GM23338 (cell line): Measurements from ENCODE around the gene EMX1. TPM values are rescaled to one million over a fixed set of nuclear protein-coding genes. Genes with fewer than 3 reads are reported as not detected.

ENCODE experiments used
- ATAC-seq: fragments of 200-7000 bp; cut with Tn5 transposase; 3 replicates; pipeline ENCODE4 v1.9.1; 2020
- DNase-seq: peaks from one replicate; pipeline ENCODE4 v3.0.0-alpha.2; 2015; ENCODE audit warnings: low spot score
- H2AFZ ChIP-seq: fragments of 200-600 bp; sonication (generic); 2 replicates; pipeline ENCODE4 v1.8.0; 2016; ENCODE audit warnings: antibody characterized with exemption, mild to moderate bottlenecking, moderate library complexity
- H3F3A ChIP-seq: fragments of 200-600 bp; sonication (generic); replicated peaks from 2 replicates; pipeline ENCODE4 v1.8.0; 2017; ENCODE audit warnings: antibody characterized with exemption, mixed run types, low read depth
- H3K27ac ChIP-seq: fragments of 200-600 bp; sonication (generic); 2 replicates; pipeline ENCODE4 v1.6.1; 2016; ENCODE audit warnings: low read depth
- H3K27me3 ChIP-seq: fragments of 200-600 bp; sonication (generic); 2 replicates; pipeline ENCODE4 v1.8.0; 2016; ENCODE audit warnings: mild to moderate bottlenecking, mixed run types, moderate library complexity; ENCODE audit not compliant: insufficient read depth
- H3K36me3 ChIP-seq: fragments of 200-600 bp; sonication (generic); 2 replicates; pipeline ENCODE4 v1.8.0; 2016; ENCODE audit warnings: mild to moderate bottlenecking; ENCODE audit not compliant: insufficient read depth
- H3K4me1 ChIP-seq: fragments of 200-600 bp; sonication (generic); 2 replicates; pipeline ENCODE4 v1.8.0; 2016; ENCODE audit warnings: mild to moderate bottlenecking, moderate library complexity; ENCODE audit not compliant: insufficient read depth
- H3K4me2 ChIP-seq: fragments of 200-600 bp; sonication (generic); 2 replicates; pipeline ENCODE4 v1.7.1; 2017; ENCODE audit warnings: mixed run types
- H3K4me3 ChIP-seq: fragments of 200-600 bp; sonication (generic); 2 replicates; pipeline ENCODE4 v1.6.1; 2016; ENCODE audit warnings: mixed run types
- H3K79me2 ChIP-seq: fragments of 200-600 bp; sonication (generic); replicated peaks from 2 replicates; pipeline ENCODE4 v1.8.0; 2017; ENCODE audit warnings: mild to moderate bottlenecking; ENCODE audit not compliant: insufficient read depth
- H3K9me2 ChIP-seq: fragments of 200-600 bp; sonication (generic); 2 replicates; pipeline ENCODE4 v1.8.0; 2017; ENCODE audit not compliant: insufficient read depth
- H4K20me1 ChIP-seq: fragments of 200-600 bp; sonication (generic); replicated peaks from 2 replicates; pipeline ENCODE4 v1.8.0; 2017; ENCODE audit warnings: mild to moderate bottlenecking; ENCODE audit not compliant: insufficient read depth
- H3K27ac Mint-ChIP-seq: 2 replicates; pipeline ENCODE4 v1.8.0; 2020; ENCODE audit warnings: inconsistent platforms, mild to moderate bottlenecking, moderate library complexity, mixed read lengths
- H3K27me3 Mint-ChIP-seq: 3 replicates; pipeline ENCODE4 v1.8.0; 2022; ENCODE audit warnings: low read depth, mild to moderate bottlenecking, moderate library complexity, mixed read lengths, inconsistent platforms; ENCODE audit not compliant: insufficient read depth, poor library complexity
- H3K36me3 Mint-ChIP-seq: 3 replicates; pipeline ENCODE4 v1.8.0; 2021; ENCODE audit warnings: low read depth, mild to moderate bottlenecking, inconsistent platforms, moderate library complexity, mixed read lengths
- H3K4me1 Mint-ChIP-seq: 3 replicates; pipeline ENCODE4 v1.8.0; 2020; ENCODE audit warnings: mild to moderate bottlenecking, inconsistent platforms, mixed read lengths
- H3K4me3 Mint-ChIP-seq: 3 replicates; pipeline ENCODE4 v1.8.0; 2021; ENCODE audit warnings: moderate library complexity, mild to moderate bottlenecking, inconsistent platforms, mixed read lengths
- H3K9me3 Mint-ChIP-seq: 3 replicates; pipeline ENCODE4 v1.8.0; 2020; ENCODE audit warnings: moderate library complexity, mild to moderate bottlenecking, inconsistent platforms, mixed read lengths
- EZH2 ChIP-seq: fragments of 200-600 bp; sonication (generic); IDR thresholded peaks from one replicate; pipeline ENCODE4 v1.8.0; 2017; ENCODE audit warnings: antibody characterized with exemption, mild to moderate bottlenecking, low read depth; ENCODE audit not compliant: unreplicated experiment
- NANOG ChIP-seq: IDR thresholded peaks from 2 replicates; pipeline ENCODE4 v1.6.1; 2016; ENCODE audit warnings: antibody characterized with exemption, borderline replicate concordance
- POLR2AphosphoS5 ChIP-seq: IDR thresholded peaks from 2 replicates; pipeline ENCODE4 v1.6.1; 2016; ENCODE audit warnings: antibody characterized with exemption, low read depth
- STAT1 ChIP-seq: IDR thresholded peaks from one replicate; pipeline ENCODE4 v1.6.1; 2016; ENCODE audit warnings: antibody characterized with exemption; ENCODE audit not compliant: unreplicated experiment
- ZNF331 ChIP-seq: fragments of 250-450 bp; sonication (Bioruptor Pico); IDR thresholded peaks from 2 replicates; pipeline ENCODE4 v1.5.0; 2020; ENCODE audit warnings: low read depth, mild to moderate bottlenecking, moderate library complexity
- polyA plus RNA-seq: library from polyadenylated mRNA; unstranded; fragments of >200 nt; fragmentation: Nextera tagmentation; extraction: Ambion mirVana; gene quantifications from 2 replicates; pipeline ENCODE4 v1.2.1, GENCODE V29; 2016
- total RNA-seq: library from RNA; depleted of rRNA; stranded (reverse); fragments of >200 nt; shearing (Covaris generic); gene quantifications from 2 replicates; pipeline ENCODE4 v1.2.3, GENCODE V29; 2014
- TF ChIP-seq, protein P1 (sequence below): fragments of 250-450 bp; sonication (Bioruptor Pico); IDR thresholded peaks from 2 replicates; pipeline ENCODE4 v1.5.0; 2020; ENCODE audit warnings: mild to moderate bottlenecking, moderate library complexity
- TF ChIP-seq, protein P2 (sequence below), 2 experiments: fragments of 200-600 bp in 1 of 2; sonication (generic) in 1 of 2; conservative IDR thresholded peaks; 2 replicates each; pipeline versions ENCODE4 v1.5.1 to v1.6.1; 2016 to 2017; ENCODE audit warnings: antibody characterized with exemption in 2 of 2, low read depth in 2 of 2, mild to moderate bottlenecking in 2 of 2, moderate library complexity in 1 of 2
- TF ChIP-seq, protein P3 (sequence below): IDR thresholded peaks from 2 replicates; pipeline ENCODE4 v1.6.1; 2016; ENCODE audit warnings: antibody characterized with exemption

Gene EMX1
- total and polyA plus RNA-seq, 2 experiments from 2014 or later = 3.9 to 7.9 TPM

DNA sequence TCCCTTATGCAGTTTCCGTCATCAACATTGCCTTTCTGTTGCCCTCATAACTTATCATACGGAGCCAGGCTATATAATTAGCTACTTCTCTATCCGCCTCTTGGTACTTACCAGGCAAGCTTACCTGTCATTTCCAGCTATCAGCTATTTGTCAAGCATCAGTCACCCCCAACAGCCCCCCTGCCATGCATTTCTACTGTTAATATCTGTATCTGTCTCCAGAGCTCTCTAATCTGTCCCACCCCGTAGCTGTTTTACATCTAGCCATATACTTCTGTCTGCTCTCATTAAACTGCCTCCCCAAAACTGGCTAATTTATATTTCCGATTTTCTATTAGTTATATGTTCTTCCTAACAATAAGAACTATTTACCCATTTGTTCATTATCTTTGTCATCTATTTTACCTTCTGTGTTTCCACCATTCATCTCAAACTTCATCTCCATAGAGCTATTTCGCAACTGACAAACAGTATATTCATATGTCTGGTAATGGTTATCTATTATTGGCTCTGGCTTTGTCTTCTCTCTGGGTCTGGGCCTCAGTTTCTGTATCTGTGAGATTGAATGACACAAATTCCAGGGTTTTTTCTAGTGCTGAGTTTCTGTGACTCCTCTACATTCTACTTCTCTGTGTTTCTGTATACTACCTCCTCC, 9.6 kb downstream of the EMX1 start:
- peaks cover 18% of the 10 kb centered on the region for H3K4me1 Mint-ChIP-seq
- no peaks in the 10 kb centered on the region for H3K79me2 ChIP-seq
- H3F3A ChIP-seq = peaks cover 21% of the 10 kb centered on the region
- H4K20me1 ChIP-seq = 0 out of 2 replicates have a peak, but pooled peaks cover 9% of the 10 kb centered on the region
- peak overlapping the region; percentile 87; the same call in 1 of the 2 replicates for H3K4me2 ChIP-seq
- H3K9me3 Mint-ChIP-seq = no peaks in the 10 kb centered on the region
- no peak overlapping the region for H2AFZ ChIP-seq
- H3K4me3 ChIP-seq = no peak overlapping the region; the same call in 1 of the 2 replicates
- TF ChIP-seq EZH2 (peak; percentile 14), STAT1 (no peak)
- no peak overlapping the region for H3K4me3 Mint-ChIP-seq
- H3K27ac Mint-ChIP-seq = no peak overlapping the region
- peaks cover 93% of the 10 kb centered on the region for H3K27me3 ChIP-seq
- peaks cover 37% of the 10 kb centered on the region for H3K4me1 ChIP-seq
- no peak overlapping the region for H3K27ac ChIP-seq
- DNase-seq (no peak), ATAC-seq (no peak)
- no peaks in the 10 kb centered on the region for H3K9me2 ChIP-seq
- peaks cover 4% of the 10 kb centered on the region; the same call in 1 of the 3 replicates for H3K36me3 Mint-ChIP-seq
- H3K36me3 ChIP-seq = no peaks in the 10 kb centered on the region
- H3K27me3 Mint-ChIP-seq = no peaks in the 10 kb centered on the region

DNA sequence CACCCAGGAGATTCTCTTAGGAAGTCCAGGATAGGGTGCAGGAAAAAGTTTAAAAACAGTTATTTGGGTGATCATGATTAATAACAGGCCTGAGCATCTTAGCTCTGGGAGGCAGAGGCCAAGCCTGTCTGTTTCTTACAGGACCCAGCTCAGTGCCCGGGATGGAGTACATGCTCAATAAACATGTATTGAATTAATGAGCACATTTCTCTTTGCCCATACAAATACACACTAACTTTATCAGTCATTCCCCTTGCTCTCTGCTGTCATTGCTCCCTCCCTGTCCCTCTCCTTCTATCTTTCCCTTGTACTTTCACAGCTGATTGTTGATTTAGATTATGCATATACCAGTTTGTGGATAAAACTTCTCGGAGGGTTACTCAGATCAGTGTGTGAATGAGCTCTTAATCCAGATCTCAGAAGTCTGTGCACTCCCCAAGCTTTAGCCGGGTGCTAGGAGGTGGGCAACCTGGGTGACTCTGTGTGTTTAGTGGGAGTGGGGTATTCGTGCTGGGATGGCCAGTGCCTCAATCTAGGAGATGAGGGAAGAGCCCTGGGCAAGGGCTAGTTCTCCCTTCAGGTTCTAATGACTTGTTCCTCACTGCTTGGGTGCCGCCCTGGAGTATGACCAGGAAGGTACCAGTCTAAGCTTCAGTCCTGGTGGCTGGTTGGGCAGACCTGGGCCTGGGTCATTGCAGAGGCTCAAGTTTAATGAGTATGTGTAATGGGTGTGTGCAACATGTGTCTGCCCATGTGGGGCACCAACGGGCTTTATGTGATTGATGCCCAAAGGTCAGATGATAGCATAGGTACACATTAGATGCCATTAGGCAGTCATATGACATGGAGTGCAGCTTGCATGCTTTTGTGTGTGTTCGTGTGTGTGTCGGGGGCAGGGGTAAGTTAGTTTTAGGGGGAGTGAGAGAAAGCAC, 10.6 kb downstream of the EMX1 start:
- H3K79me2 ChIP-seq = no peaks in the 10 kb centered on the region
- ATAC-seq = no peak
- H3F3A ChIP-seq = peaks cover 21% of the 10 kb centered on the region
- Mint-ChIP-seq H3K27ac (no peak overlapping the region), H3K4me3 (no peak overlapping the region), H3K36me3 (no peaks in the 10 kb centered on the region), H3K4me1 (peaks cover 16% of the 10 kb centered on the region), H3K27me3 (peaks cover 1% of the 10 kb centered on the region), H3K9me3 (no peaks in the 10 kb centered on the region)
- H3K9me2 ChIP-seq = no peaks in the 10 kb centered on the region
- H3K36me3 ChIP-seq = no peaks in the 10 kb centered on the region
- no peak overlapping the region for H3K27ac ChIP-seq
- no peak overlapping the region for H3K4me3 ChIP-seq
- peaks cover 91% of the 10 kb centered on the region for H3K27me3 ChIP-seq
- no peak for DNase-seq
- no peak overlapping the region for H3K4me2 ChIP-seq
- H3K4me1 ChIP-seq = peaks cover 37% of the 10 kb centered on the region
- 0 out of 2 replicates have a peak, but pooled peaks cover 3% of the 10 kb centered on the region for H4K20me1 ChIP-seq
- no peak overlapping the region for H2AFZ ChIP-seq
- TF ChIP-seq POLR2AphosphoS5 (no peak), EZH2 (no peak), ZNF331 (CRISPR knock-in tag) (no peak), STAT1 (no peak), NANOG (no peak)
- TF ChIP-seq, protein P1, sequence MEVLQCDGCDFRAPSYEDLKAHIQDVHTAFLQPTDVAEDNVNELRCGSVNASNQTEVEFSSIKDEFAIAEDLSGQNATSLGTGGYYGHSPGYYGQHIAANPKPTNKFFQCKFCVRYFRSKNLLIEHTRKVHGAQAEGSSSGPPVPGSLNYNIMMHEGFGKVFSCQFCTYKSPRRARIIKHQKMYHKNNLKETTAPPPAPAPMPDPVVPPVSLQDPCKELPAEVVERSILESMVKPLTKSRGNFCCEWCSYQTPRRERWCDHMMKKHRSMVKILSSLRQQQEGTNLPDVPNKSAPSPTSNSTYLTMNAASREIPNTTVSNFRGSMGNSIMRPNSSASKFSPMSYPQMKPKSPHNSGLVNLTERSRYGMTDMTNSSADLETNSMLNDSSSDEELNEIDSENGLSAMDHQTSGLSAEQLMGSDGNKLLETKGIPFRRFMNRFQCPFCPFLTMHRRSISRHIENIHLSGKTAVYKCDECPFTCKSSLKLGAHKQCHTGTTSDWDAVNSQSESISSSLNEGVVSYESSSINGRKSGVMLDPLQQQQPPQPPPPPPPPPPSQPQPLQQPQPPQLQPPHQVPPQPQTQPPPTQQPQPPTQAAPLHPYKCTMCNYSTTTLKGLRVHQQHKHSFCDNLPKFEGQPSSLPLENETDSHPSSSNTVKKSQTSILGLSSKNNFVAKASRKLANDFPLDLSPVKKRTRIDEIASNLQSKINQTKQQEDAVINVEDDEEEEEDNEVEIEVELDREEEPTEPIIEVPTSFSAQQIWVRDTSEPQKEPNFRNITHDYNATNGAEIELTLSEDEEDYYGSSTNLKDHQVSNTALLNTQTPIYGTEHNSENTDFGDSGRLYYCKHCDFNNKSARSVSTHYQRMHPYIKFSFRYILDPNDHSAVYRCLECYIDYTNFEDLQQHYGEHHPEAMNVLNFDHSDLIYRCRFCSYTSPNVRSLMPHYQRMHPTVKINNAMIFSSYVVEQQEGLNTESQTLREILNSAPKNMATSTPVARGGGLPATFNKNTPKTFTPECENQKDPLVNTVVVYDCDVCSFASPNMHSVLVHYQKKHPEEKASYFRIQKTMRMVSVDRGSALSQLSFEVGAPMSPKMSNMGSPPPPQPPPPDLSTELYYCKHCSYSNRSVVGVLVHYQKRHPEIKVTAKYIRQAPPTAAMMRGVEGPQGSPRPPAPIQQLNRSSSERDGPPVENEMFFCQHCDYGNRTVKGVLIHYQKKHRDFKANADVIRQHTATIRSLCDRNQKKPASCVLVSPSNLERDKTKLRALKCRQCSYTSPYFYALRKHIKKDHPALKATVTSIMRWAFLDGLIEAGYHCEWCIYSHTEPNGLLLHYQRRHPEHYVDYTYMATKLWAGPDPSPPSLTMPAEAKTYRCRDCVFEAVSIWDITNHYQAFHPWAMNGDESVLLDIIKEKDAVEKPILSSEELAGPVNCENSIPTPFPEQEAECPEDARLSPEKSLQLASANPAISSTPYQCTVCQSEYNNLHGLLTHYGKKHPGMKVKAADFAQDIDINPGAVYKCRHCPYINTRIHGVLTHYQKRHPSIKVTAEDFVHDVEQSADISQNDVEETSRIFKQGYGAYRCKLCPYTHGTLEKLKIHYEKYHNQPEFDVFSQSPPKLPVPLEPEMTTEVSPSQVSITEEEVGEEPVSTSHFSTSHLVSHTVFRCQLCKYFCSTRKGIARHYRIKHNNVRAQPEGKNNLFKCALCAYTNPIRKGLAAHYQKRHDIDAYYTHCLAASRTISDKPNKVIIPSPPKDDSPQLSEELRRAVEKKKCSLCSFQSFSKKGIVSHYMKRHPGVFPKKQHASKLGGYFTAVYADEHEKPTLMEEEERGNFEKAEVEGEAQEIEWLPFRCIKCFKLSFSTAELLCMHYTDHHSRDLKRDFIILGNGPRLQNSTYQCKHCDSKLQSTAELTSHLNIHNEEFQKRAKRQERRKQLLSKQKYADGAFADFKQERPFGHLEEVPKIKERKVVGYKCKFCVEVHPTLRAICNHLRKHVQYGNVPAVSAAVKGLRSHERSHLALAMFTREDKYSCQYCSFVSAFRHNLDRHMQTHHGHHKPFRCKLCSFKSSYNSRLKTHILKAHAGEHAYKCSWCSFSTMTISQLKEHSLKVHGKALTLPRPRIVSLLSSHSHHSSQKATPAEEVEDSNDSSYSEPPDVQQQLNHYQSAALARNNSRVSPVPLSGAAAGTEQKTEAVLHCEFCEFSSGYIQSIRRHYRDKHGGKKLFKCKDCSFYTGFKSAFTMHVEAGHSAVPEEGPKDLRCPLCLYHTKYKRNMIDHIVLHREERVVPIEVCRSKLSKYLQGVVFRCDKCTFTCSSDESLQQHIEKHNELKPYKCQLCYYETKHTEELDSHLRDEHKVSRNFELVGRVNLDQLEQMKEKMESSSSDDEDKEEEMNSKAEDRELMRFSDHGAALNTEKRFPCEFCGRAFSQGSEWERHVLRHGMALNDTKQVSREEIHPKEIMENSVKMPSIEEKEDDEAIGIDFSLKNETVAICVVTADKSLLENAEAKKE = no peak
- TF ChIP-seq, protein P2, sequence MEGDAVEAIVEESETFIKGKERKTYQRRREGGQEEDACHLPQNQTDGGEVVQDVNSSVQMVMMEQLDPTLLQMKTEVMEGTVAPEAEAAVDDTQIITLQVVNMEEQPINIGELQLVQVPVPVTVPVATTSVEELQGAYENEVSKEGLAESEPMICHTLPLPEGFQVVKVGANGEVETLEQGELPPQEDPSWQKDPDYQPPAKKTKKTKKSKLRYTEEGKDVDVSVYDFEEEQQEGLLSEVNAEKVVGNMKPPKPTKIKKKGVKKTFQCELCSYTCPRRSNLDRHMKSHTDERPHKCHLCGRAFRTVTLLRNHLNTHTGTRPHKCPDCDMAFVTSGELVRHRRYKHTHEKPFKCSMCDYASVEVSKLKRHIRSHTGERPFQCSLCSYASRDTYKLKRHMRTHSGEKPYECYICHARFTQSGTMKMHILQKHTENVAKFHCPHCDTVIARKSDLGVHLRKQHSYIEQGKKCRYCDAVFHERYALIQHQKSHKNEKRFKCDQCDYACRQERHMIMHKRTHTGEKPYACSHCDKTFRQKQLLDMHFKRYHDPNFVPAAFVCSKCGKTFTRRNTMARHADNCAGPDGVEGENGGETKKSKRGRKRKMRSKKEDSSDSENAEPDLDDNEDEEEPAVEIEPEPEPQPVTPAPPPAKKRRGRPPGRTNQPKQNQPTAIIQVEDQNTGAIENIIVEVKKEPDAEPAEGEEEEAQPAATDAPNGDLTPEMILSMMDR (conservative IDR thresholded peaks at IDR 0.05; ENCODE audit: low read depth in 2 of 2) = no peak
- TF ChIP-seq, protein P3, sequence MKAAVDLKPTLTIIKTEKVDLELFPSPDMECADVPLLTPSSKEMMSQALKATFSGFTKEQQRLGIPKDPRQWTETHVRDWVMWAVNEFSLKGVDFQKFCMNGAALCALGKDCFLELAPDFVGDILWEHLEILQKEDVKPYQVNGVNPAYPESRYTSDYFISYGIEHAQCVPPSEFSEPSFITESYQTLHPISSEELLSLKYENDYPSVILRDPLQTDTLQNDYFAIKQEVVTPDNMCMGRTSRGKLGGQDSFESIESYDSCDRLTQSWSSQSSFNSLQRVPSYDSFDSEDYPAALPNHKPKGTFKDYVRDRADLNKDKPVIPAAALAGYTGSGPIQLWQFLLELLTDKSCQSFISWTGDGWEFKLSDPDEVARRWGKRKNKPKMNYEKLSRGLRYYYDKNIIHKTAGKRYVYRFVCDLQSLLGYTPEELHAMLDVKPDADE = no peak
